H1 (cell line): ENCODE measurements around the gene ZNF423. TPM values are rescaled to one million over a fixed set of nuclear protein-coding genes. Genes with fewer than 3 reads are reported as not detected.

ENCODE experiments used
- CHD7 ChIP-seq: fragments of 300-600 bp; sonication (generic); IDR thresholded peaks from 2 replicates; pipeline ENCODE4 v1.7.1; 2012; ENCODE audit warnings: low read length, moderate library complexity, mild to moderate bottlenecking, inconsistent platforms; ENCODE audit not compliant: insufficient replicate concordance
- CTBP2 ChIP-seq: IDR thresholded peaks from 2 replicates; pipeline ENCODE4 v1.7.0; 2011; ENCODE audit warnings: borderline replicate concordance, mild to moderate bottlenecking, moderate library complexity, mixed read lengths, low read length; ENCODE audit not compliant: insufficient read depth, insufficient read length
- EZH2 ChIP-seq: fragments of 200-600 bp; sonication (generic); IDR thresholded peaks from 2 replicates; pipeline ENCODE4 v1.7.1; 2012; ENCODE audit warnings: low read depth, mild to moderate bottlenecking, moderate library complexity, low read length, inconsistent platforms; ENCODE audit not compliant: severe bottlenecking
- FOSL1 ChIP-seq: IDR thresholded peaks from 2 replicates; pipeline ENCODE4 v1.6.1; 2011; ENCODE audit warnings: mild to moderate bottlenecking, low read depth, low read length, moderate library complexity; ENCODE audit not compliant: insufficient read depth
- JUN ChIP-seq: IDR thresholded peaks from 2 replicates; pipeline ENCODE4 v1.6.1; 2011; ENCODE audit warnings: low read depth, mild to moderate bottlenecking, improper control_type of control experiment, low read length
- SAP30 ChIP-seq: fragments of 300-600 bp; sonication (generic); IDR thresholded peaks from 2 replicates; pipeline ENCODE4 v1.7.1; 2012; ENCODE audit warnings: low read length, moderate library complexity, mild to moderate bottlenecking, inconsistent platforms; ENCODE audit not compliant: insufficient read depth, insufficient replicate concordance
- SRF ChIP-seq: IDR thresholded peaks from 2 replicates; pipeline ENCODE4 v1.6.1; 2011; ENCODE audit warnings: mild to moderate bottlenecking, low read depth, low read length, moderate library complexity
- USF2 ChIP-seq: IDR thresholded peaks from 2 replicates; pipeline ENCODE4 v1.6.1; 2011; ENCODE audit warnings: low read length, improper control_type of control experiment
- YY1 ChIP-seq: IDR thresholded peaks from 2 replicates; pipeline ENCODE4 v1.6.1; 2011; ENCODE audit warnings: low read depth, mild to moderate bottlenecking, low read length
- ZNF274 ChIP-seq: IDR thresholded peaks from 2 replicates; pipeline ENCODE4 v1.7.0; 2012; ENCODE audit warnings: low read length, borderline replicate concordance; ENCODE audit errors: extremely low read depth
- polyA plus RNA-seq, 7 experiments: library from polyadenylated mRNA; depleted of rRNA in 3 of 7; stranded (reverse) in 5 of 7; unstranded in 2 of 7; fragments of >200 nt in 5 of 7; fragments of 200-250 nt in 2 of 7; gene quantifications; 1 replicate in 5 of 7; 2 replicates in 1 of 7; 4 replicates in 1 of 7; pipeline versions ENCODE4 v1.2.1 to v1.2.3, GENCODE V29; 2011 to 2013; ENCODE audit warnings: missing spikeins in 2 of 7, mixed read lengths in 2 of 7
- total RNA-seq: library from RNA; stranded (reverse); fragmentation: NEBNext Ultra II Directional; extraction: Animal tissue kit (Norgen Biotek cat#: 25700); gene quantifications from 2 replicates; pipeline ENCODE4 v1.2.1, GENCODE V29; 2021

Gene ZNF423
- total and polyA plus RNA-seq, 2 of the 8 experiments (the other 6 are each of a cell fraction or from before 2014, with no cell fraction given), result 38.2 to 52.3 TPM

- TF ChIP-seq CHD7, result no peak
- TF ChIP-seq SRF, result no peak
- TF ChIP-seq USF2, result no peak
- no peak for TF ChIP-seq CTBP2
- TF ChIP-seq YY1, result no peak
- TF ChIP-seq EZH2, result no peak
- TF ChIP-seq ZNF274, result no peak
- no peak for TF ChIP-seq JUN
- TF ChIP-seq SAP30, result no peak
- no peak for TF ChIP-seq FOSL1
Measured at GRCh38 chr16:49594153-49594552, 261.8 kb downstream of the ZNF423 start (continued).
